HG03108 (cell line): Measurements from ENCODE around the gene KISS1R.
"Not testable (repeated sequence)": the region's sequence is repeated elsewhere in the genome, so short reads cannot be mapped to it uniquely, and the experiment has no call there.

Source experiments
- ATAC-seq: cut with Tn5 transposase; IDR thresholded peaks from one replicate; pipeline ENCODE4 v1.9.1; 2021; ENCODE audit warnings: moderate library complexity; ENCODE audit not compliant: unreplicated experiment

KISS1R gene

DNA sequence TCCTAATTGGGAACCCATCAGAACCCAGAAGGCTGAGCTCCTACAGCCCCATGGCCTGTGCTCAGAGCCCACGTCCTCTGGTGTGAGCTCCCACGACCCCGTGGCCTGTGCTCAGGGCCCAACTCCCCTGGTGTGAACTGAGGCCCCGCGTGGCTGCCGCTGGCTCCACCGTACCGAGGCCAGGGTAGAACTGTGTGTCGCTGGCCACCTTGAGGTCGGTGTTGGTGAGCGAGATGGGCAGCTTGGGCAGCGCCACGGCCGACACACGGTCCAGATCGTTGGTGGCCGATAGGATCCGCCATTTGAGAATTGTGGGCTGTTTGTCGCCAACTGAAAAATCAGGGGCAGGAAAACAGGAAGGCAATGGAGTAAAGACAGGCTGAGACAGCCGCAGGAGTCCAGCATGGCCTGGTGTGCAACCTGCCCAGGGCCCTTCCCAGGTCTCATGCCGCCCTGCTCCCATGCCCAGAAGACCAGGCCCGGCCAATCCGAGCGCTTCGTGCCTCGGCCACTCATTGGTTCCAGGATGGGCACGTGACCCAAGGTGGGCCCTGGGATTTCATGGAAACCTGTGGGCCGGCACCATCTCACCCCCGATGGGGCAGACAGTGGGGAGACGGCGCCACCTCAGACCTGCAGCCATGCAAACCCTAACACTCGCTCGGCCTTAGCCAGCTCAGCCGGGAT is 35.6 kb upstream of the KISS1R start:
- no peak for ATAC-seq

DNA sequence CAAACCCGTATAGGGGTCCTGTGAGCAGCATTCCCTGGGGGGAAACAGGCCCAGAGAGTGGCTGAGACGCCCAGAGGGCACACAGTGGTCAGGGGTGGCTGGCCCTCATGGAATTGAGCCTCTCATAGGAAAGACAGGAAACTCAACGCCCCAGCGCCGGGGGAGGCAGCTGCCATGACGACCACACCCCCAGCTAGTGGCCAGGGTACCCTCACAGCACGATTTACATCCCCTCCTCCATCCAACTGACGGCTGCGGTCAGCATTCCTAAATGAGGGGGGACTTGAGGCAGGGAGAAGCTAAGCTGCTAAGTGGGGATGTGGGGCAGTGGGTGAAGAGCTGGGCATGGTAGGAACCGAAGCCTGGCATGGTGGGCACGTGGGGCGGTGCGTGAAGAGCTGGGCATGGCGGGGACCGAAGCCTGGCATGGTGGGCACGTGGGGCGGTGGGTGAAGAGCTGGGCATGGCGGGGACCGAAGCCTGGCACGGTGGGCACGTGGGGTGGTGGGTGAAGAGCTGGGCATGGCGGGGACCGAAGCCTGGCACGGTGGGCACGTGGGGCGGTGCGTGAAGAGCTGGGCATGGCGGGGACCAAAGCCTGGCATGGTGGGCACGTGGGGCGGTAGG is 34.1 kb upstream of the KISS1R start:
- no peak for ATAC-seq

DNA sequence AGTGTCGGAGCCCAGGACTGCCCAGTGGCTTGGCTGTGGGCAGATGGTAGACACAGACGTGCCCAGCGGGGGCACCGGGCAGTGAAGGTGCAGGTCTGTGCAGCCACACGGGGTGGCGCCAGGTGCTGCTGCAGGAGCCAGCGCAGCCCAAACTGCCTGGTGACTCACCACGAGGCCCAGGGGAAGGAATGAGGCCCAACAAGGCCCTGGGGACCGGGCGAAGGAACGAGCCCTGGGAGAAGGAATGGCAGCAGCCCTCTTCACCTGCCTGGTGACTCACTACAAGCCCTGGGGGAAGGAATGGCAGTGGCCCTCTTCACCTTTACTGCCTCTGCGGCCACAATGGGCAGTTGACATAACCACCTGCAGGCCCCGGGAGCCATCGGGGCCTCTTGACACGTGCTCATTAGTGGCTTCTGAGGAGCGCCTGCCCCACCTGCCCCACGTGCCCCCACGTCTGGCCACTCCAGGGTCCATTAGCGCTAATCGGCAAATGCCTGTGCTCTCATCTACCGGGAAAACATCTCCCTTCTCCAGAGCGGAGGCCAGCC is 33.4 kb upstream of the KISS1R start:
- ATAC-seq = no peak

DNA sequence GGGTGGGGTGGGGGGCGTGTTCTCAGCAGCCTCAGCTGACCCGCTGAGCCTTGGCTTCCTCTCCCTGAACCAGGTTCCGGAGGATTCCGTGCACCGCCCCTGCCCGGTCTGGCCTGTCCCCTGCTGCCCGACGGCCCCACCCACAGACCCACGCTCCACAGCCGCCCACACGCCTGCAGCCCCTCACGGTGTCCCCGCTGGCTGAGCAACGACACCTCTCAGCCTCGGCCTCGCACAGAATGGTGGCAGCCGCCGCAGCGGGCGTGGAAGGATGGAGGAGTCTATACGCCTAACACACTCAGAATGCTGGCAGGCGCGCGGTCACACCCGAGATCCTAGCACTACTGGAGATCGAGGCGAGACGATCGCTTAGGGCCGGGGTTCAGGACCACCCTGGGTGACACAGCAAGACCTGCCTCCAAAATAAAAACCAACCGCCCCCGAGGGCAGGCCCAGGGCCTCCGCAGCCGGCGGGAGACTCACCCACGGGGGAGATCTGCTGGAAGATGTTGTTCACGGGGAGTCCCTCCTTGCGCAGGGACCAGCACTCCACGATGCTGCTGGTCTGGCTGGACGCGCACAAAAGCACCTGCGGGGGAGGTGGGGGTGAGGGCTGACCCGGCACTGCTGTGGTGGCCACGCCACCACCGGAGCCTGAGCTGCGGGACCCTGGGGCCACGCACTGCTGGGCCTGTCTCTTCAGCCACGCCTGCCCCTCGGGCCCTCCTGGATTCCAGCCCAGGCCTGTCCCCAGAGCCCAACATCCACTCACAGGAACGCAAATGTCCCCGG is 32.5 kb upstream of the KISS1R start:
- ATAC-seq = no peak

DNA sequence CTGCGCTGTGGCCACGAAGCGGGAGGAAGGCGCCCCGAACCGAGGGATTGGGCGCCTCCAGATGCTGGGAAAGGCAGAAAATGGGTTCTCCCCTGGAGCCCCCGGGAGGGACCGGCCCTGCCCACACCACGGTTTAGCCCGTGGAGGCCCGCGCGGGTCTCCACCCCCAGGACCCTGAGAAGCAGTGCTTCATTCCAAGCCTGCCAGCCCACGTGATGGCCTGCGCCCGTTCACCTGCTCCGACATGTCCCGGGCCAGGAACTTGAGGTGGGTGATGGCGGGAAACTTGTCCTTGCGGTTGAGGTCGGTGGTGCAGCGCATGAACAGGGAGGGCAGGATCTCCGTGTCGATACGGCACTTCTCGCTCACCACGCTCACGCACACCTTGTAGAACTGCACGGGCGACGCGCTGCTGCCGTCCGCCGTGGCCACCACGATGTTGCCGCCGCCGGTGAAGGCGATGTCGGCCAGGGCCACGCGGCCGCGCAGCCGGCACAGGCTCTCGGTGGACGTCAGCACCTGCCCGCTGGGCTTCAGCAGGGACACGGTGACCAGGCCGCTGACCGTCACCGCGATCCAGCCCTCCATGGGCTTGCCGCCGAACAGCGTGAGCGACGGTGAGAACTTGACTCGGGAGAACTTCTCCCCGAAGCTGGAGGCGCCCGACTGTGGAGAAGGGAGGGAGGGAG is 31.5 kb upstream of the KISS1R start:
- no peak for ATAC-seq

GRCh38 chr19:887072-887471 is 30.1 kb upstream of the KISS1R start:
- ATAC-seq = no peak

GRCh38 chr19:887599-887998 is 29.5 kb upstream of the KISS1R start:
- no peak for ATAC-seq

DNA sequence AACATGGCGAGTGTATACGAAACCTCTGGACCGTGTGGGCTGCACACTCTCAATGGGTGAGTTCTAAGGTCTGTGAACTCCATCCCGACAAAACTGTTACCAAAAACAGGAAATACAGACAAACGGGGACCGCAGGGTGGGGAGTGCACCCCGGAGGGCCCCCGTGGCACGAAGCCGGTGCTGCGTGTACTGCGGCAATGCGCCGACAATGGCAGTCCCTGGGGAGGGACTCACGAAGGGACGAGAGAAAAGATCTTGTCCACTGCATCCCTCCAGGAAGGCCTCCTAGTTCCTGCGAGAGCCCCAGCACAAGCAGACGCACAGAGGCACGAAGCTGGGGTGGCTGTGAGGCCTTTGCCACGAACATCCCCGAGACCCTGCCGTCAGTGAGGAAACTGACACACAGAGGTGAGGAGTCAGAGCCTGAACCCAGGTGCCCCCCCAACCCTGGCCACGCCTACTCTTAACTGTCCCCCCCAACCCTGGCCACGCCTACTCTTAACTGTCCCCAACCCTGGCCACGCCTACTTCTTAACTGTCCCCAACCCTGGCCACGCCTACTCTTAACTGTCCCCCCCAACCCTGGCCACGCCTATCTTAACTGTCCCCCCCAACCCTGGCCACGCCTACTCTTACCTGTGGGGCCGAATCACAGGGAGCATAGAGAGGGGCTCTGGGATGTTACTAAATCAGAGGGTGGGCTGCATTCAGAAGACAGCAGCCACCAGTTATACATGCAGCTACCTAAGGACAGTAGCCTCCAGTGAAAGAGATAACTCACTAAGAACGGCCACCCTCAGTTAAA is 28.4 kb upstream of the KISS1R start:
- ATAC-seq = no peak

DNA sequence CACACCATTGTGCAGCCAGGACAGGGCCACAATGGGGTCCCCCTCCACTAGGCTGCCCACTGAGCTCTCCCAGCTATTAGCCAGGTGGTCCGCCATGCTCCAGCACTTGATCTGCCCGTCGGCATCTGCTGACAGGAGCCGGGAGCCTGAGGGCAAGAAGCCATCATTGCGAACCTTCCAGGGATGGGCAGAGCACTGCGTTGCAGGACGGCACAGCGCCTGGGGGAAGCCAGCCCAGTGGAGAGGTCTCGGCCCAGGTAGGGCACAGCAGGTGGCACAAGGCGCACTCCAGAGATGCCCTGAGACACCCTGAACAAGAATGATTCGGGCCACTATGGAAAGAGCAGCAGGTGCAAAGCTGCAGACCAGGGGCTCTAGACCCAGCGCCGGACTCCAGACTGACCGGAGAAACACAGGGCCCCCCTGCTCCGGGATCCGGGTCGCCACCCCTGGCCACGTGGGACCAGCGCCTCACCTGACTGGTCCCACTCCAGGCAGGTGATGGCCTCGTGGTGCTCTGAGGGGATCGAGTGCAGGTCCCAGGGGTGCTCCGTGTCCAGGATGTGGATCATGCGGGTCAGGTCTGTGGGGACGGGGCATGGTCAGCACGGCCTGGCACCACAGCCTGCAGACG is 27.4 kb upstream of the KISS1R start:
- ATAC-seq = no peak

GRCh38 chr19:890831-891230 is 26.3 kb upstream of the KISS1R start:
- no peak for ATAC-seq

GRCh38 chr19:891421-892200 is 25.5 kb upstream of the KISS1R start:
- not testable (repeated sequence) for ATAC-seq

DNA sequence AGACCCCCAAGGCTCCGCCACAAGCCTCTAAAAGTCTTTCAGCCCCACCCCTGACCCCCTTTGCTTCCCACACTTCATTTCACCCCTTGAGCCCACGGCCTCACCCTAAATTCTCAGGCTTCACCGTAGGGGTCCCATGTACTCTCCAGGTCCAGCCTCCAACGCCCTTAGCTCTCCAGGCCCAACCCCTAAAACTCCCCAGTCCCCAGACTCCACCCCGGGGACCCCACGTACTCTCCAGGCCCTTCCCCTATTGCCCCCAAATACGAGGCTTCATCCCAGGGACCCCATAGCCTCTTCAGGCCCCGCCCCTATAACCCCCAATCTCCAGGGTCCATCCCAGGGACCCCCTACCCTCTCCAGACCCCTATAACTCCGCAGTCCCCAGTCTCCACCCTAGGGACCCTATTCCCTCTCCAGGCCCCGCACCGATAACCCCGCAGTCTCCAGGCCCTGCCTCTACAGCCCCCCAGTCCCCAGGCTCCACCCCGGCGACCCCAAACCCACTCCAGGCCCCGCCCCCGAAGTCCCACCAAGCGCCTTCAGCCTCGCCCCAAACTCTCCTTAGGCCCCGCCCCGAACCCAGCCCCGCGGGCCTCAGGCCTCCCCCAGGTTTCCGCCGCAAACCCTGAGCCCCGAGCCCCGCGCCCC is 24.8 kb upstream of the KISS1R start:
- ATAC-seq = no peak

DNA sequence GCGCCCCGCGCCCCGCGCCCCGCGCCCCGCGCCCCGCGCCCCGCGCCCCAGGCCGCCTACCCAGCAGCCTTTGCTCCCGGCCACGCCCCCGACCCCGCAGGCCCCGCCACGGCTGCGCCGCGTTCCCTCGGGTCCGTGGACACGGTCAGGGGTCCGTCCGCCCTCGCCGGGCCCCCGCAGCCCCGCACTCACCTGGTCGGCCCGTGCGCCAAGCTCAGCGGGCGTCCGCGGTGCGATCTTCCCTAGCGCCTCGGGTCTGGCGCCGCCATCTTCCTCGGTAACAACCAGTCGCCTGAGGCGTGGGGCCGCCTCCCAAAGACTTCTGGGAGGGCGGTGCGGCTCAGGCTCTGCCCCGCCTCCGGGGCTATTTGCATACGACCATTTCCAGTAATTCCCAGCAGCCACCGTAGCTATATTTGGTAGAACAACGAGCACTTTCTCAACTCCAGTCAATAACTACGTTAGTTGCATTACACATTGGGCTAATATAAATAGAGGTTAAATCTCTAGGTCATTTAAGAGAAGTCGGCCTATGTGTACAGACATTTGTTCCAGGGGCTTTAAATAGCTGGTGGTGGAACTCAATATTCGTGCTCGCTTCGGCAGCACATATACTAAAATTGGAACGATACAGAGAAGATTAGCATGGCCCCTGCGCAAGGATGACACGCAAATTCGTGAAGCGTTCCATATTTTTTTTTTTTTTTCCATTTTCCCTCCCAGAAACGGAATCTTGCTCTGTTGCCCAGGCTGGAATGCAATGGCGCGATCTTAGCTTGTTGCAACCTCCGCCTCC is 24.0 kb upstream of the KISS1R start, which contains the start of the genes MED16 and RNU6-9:
Gene MED16, minus strand, starts transcription at position 294 of the 796 bp plus-strand sequence. CDS start 2,056 bp downstream, outside the sequence.
Gene RNU6-9, plus strand, starts transcription at position 591 of the 796 bp plus-strand sequence.
- peak; percentile 78 for ATAC-seq

- no peak for ATAC-seq
Observed at GRCh38 chr19:896434-896833, 20.7 kb upstream of the KISS1R start.

- ATAC-seq = no peak
Observed at GRCh38 chr19:896999-897398, 20.1 kb upstream of the KISS1R start.

DNA sequence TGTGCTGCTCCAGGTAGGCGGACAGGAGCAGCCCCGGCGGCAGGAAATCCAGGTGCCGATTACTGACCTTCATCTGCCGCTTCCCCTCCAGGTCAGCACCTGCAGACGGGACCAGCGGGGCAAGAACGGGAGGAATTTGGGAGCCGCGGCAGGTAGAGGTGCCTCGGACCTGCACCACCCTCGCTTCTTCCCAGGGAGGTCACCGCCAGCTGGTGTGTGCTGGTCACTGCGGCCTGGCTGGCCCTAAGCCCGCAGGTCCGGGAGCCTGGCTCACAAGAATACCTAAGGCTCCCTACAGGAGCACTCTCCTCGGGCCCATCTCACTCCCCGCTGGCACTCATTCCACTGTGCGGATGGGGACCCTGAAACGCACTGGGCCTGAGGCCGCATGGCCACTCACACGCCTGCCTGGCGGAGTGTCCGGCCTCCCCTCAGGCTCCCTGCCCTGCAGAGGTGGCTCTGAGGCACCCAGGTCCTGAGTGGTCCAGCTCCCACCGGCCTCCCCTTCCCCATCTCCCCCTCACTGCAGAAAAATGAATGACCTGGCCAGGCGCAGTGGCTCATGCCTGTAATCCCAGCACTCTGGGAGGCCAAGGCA is 19.6 kb upstream of the KISS1R start:
- no peak for ATAC-seq

GRCh38 chr19:898663-899062 is 18.5 kb upstream of the KISS1R start:
- ATAC-seq = no peak
